Neural cell (in vitro differentiated cells): Measurements from ENCODE around the gene RIPOR1. TPM values are rescaled to one million over a fixed set of nuclear protein-coding genes. Genes with fewer than 3 reads are reported as not detected.

Experiments
- H2AFZ ChIP-seq: fragments of 200-600, 300-800 bp; sonication (generic), shearing (Covaris generic); 2 replicates; pipeline ENCODE4 v1.6.0; 2014; ENCODE audit warnings: low read depth, mild to moderate bottlenecking, antibody characterized with exemption, low read length, moderate library complexity
- H3F3A ChIP-seq: fragments of 200-600 bp; shearing (Covaris generic); 2 replicates; pipeline ENCODE4 v1.6.1; 2016; ENCODE audit warnings: mild to moderate bottlenecking, moderate library complexity, mixed read lengths, antibody characterized with exemption, low read length; ENCODE audit not compliant: insufficient read depth, poor library complexity, severe bottlenecking
- H3K27ac ChIP-seq: fragments of 200-600, 300-800 bp; sonication (generic), shearing (Covaris generic); 2 replicates; pipeline ENCODE4 v1.5.1; 2014; ENCODE audit warnings: mild to moderate bottlenecking, low read length, moderate library complexity
- H3K27me3 ChIP-seq: fragments of 300-800, 200-600 bp; sonication (generic), shearing (Covaris generic); 2 replicates; pipeline ENCODE4 v1.6.0; 2014; ENCODE audit warnings: mild to moderate bottlenecking, low read depth, low read length, moderate library complexity; ENCODE audit not compliant: insufficient read depth
- H3K36me3 ChIP-seq: fragments of 300-800, 200-600 bp; sonication (generic), shearing (Covaris generic); 2 replicates; pipeline ENCODE4 v1.5.1; 2014; ENCODE audit warnings: mild to moderate bottlenecking, antibody characterized with exemption, low read length, moderate library complexity; ENCODE audit not compliant: insufficient read depth
- H3K4me2 ChIP-seq: fragments of 300-800, 200-600 bp; sonication (generic), shearing (Covaris generic); 2 replicates; pipeline ENCODE4 v1.6.0; 2014; ENCODE audit warnings: mild to moderate bottlenecking, low read length
- H3K4me3 ChIP-seq: fragments of 300-800, 200-600 bp; sonication (generic), shearing (Covaris generic); 2 replicates; pipeline ENCODE4 v1.5.1; 2014; ENCODE audit warnings: mild to moderate bottlenecking, low read length, moderate library complexity
- H3K79me2 ChIP-seq: fragments of 200-600 bp; shearing (Covaris generic); replicated peaks from 2 replicates; pipeline ENCODE4 v1.6.0; 2014; ENCODE audit warnings: mild to moderate bottlenecking, low read length, moderate library complexity; ENCODE audit not compliant: insufficient read depth
- H3K9ac ChIP-seq: fragments of 300-800, 200-600 bp; sonication (generic), shearing (Covaris generic); 2 replicates; pipeline ENCODE4 v1.6.1; 2016; ENCODE audit warnings: mild to moderate bottlenecking, low read length, mixed read lengths
- H3K9me2 ChIP-seq: fragments of 200-600 bp; shearing (Covaris generic); 2 replicates; pipeline ENCODE4 v1.6.1; 2016; ENCODE audit warnings: mild to moderate bottlenecking, low read length, mixed read lengths; ENCODE audit not compliant: insufficient read depth
- H3K9me3 ChIP-seq: fragments of 200-600, 300-800 bp; sonication (generic), shearing (Covaris generic); 2 replicates; pipeline ENCODE4 v1.6.1; 2016; ENCODE audit warnings: mild to moderate bottlenecking, mixed run types, low read length, moderate library complexity, mixed read lengths
- H4K20me1 ChIP-seq: fragments of 200-600 bp; shearing (Covaris generic); 2 replicates; pipeline ENCODE4 v1.6.1; 2016; ENCODE audit warnings: mild to moderate bottlenecking, mixed run types; ENCODE audit not compliant: insufficient read depth
- CTCF ChIP-seq: fragments of 450-650 bp; IDR thresholded peaks from 2 replicates; pipeline ENCODE4 v1.5.1; 2014; ENCODE audit warnings: antibody characterized with exemption, mild to moderate bottlenecking, moderate library complexity; ENCODE audit not compliant: poor library complexity, severe bottlenecking
- EP300 ChIP-seq: fragments of 450-650 bp; conservative IDR thresholded peaks from 2 replicates; pipeline ENCODE4 v1.6.1; 2014; ENCODE audit warnings: antibody characterized with exemption, mild to moderate bottlenecking, moderate library complexity; ENCODE audit not compliant: poor library complexity, severe bottlenecking
- EZH2 ChIP-seq: fragments of 200-600, 300-800 bp; shearing (Covaris generic), sonication (generic); IDR thresholded peaks from 2 replicates; pipeline ENCODE4 v1.6.1; 2014; ENCODE audit warnings: antibody characterized with exemption, low read length, borderline replicate concordance, mild to moderate bottlenecking; ENCODE audit not compliant: insufficient read depth, poor library complexity, severe bottlenecking
- MXI1 ChIP-seq: fragments of 450-650 bp; conservative IDR thresholded peaks from 2 replicates; pipeline ENCODE4 v1.6.1; 2014; ENCODE audit warnings: antibody characterized with exemption, mild to moderate bottlenecking; ENCODE audit not compliant: poor library complexity, severe bottlenecking
- POLR2AphosphoS5 ChIP-seq: IDR thresholded peaks from 2 replicates; pipeline ENCODE4 v1.6.1; 2012
- RAD21 ChIP-seq: fragments of 450-650 bp; conservative IDR thresholded peaks from 2 replicates; pipeline ENCODE4 v1.6.1; 2014; ENCODE audit warnings: antibody characterized with exemption, mild to moderate bottlenecking, moderate library complexity
- SMC3 ChIP-seq: fragments of 450-650 bp; conservative IDR thresholded peaks from 2 replicates; pipeline ENCODE4 v1.6.1; 2014; ENCODE audit warnings: antibody characterized with exemption, mild to moderate bottlenecking, moderate library complexity; ENCODE audit not compliant: poor library complexity
- TAF1 ChIP-seq: IDR thresholded peaks from 2 replicates; pipeline ENCODE4 v1.6.1; 2012; ENCODE audit warnings: low read depth
- polyA plus RNA-seq: library from polyadenylated mRNA; depleted of rRNA; stranded (reverse); fragments of >200 nt; gene quantifications from 2 replicates; pipeline ENCODE4 v1.2.3, GENCODE V29; 2014
- TF ChIP-seq, protein P1 (sequence below): IDR thresholded peaks from 2 replicates; pipeline ENCODE4 v1.6.1; 2012; ENCODE audit warnings: borderline replicate concordance

RIPOR1 gene
- polyA plus RNA-seq, 1 donor from 2014 or later: 13.2 TPM

DNA sequence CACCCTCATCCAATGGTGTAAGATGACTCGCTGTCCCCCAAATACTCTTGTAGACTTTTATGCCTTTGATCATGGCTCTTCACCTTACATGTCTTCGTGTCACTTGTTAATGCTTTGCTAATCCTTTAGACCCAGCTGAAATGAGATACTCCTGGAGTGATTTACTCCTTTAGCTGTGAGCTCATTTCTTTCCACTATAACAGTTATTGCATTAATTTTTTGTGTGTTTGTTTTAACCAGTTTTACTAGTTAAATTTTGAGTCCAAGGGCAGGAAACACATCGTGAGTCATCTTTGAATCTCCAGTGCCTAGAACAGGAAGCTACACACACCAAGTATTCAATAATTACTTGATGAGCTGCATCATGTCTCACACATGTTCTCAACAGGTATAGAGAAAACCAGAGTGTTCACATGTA lies 27.2 kb downstream of the RIPOR1 start:
- Histone ChIP-seq H3F3A (no peaks in the 10 kb centered on the region), H4K20me1 (no peaks in the 10 kb centered on the region), H3K4me3 (no peak overlapping the region), H3K9ac (no peak overlapping the region), H3K27ac (no peak overlapping the region), H3K9me2 (no peaks in the 10 kb centered on the region), H3K4me2 (no peak overlapping the region), H2AFZ (no peak overlapping the region), H3K79me2 (peaks cover 20% of the 10 kb centered on the region), H3K36me3 (no peaks in the 10 kb centered on the region), H3K9me3 (no peaks in the 10 kb centered on the region), H3K27me3 (no peaks in the 10 kb centered on the region)
- TF ChIP-seq EP300: no peak
- TF ChIP-seq SMC3: no peak
- TF ChIP-seq, protein P1, sequence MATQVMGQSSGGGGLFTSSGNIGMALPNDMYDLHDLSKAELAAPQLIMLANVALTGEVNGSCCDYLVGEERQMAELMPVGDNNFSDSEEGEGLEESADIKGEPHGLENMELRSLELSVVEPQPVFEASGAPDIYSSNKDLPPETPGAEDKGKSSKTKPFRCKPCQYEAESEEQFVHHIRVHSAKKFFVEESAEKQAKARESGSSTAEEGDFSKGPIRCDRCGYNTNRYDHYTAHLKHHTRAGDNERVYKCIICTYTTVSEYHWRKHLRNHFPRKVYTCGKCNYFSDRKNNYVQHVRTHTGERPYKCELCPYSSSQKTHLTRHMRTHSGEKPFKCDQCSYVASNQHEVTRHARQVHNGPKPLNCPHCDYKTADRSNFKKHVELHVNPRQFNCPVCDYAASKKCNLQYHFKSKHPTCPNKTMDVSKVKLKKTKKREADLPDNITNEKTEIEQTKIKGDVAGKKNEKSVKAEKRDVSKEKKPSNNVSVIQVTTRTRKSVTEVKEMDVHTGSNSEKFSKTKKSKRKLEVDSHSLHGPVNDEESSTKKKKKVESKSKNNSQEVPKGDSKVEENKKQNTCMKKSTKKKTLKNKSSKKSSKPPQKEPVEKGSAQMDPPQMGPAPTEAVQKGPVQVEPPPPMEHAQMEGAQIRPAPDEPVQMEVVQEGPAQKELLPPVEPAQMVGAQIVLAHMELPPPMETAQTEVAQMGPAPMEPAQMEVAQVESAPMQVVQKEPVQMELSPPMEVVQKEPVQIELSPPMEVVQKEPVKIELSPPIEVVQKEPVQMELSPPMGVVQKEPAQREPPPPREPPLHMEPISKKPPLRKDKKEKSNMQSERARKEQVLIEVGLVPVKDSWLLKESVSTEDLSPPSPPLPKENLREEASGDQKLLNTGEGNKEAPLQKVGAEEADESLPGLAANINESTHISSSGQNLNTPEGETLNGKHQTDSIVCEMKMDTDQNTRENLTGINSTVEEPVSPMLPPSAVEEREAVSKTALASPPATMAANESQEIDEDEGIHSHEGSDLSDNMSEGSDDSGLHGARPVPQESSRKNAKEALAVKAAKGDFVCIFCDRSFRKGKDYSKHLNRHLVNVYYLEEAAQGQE: no peak
- no peak for TF ChIP-seq EZH2
- no peak for TF ChIP-seq POLR2AphosphoS5
- TF ChIP-seq RAD21: no peak
- TF ChIP-seq MXI1: no peak
- TF ChIP-seq CTCF: no peak
- no peak for TF ChIP-seq TAF1

- TF ChIP-seq CTCF (no peak), RAD21 (no peak), MXI1 (no peak), EZH2 (no peak), TAF1 (no peak), SMC3 (no peak), EP300 (no peak), POLR2AphosphoS5 (no peak)
- TF ChIP-seq, protein P1: no peak
Measured at GRCh38 chr16:67558859-67559258, 30.2 kb downstream of the RIPOR1 start.

More at GRCh38 chr16:67558859-67559258, 30.2 kb downstream of the RIPOR1 start:
- no peak overlapping the region for H3K27ac ChIP-seq
- H3K4me3 ChIP-seq: no peak overlapping the region
- no peaks in the 10 kb centered on the region for H3K27me3 ChIP-seq
- no peaks in the 10 kb centered on the region for H4K20me1 ChIP-seq
- H3K9me3 ChIP-seq: no peaks in the 10 kb centered on the region
- no peaks in the 10 kb centered on the region for H3K36me3 ChIP-seq
- no peak overlapping the region for H2AFZ ChIP-seq
- no peak overlapping the region for H3K4me2 ChIP-seq
- no peak overlapping the region for H3K9ac ChIP-seq
- no peaks in the 10 kb centered on the region for H3K9me2 ChIP-seq
- H3F3A ChIP-seq: no peaks in the 10 kb centered on the region
- peaks cover 32% of the 10 kb centered on the region for H3K79me2 ChIP-seq
